ENCODE data around the gene EHMT1. TPM values are rescaled to one million over a fixed set of nuclear protein-coding genes. Genes with fewer than 3 reads are reported as not detected.

EHMT1 gene
- total RNA-seq, 1 experiment from 2014 or later, result 42.7 TPM

GRCh38 chr9:137643921-137644320, 25.1 kb downstream of the EHMT1 start:
- no peak for DNase-seq (ENCODE audit: low read depth)

- no peak for DNase-seq (ENCODE audit: low read depth)
Observed at GRCh38 chr9:137645211-137645610, 26.4 kb downstream of the EHMT1 start.

DNA sequence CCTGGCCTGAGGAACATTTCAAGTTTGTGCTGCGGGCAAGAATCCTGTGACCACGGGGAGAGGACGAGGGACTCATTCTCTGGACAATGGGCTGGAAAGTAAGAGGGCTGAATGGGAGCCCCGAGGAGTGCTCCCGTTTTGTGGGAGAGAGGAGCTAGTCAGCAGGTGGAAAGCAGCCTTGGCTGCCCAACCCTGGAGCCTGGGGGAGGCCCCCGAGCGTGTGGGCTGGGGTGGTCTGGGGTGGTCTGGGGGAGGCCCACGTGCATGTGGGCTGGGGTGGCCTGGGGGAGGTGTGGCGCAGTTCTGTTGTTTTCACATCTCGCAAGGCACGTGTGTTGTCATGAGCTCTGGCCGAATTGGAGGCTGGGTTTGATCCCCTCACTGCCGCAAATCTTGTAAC, 27.5 kb downstream of the EHMT1 start:
- DNase-seq (ENCODE audit: low read depth), result no peak

- no peak for DNase-seq (ENCODE audit: low read depth)
Observed at GRCh38 chr9:137647096-137647714, 28.4 kb downstream of the EHMT1 start.

- no peak for DNase-seq (ENCODE audit: low read depth)
Observed at GRCh38 chr9:137648396-137648795, 29.6 kb downstream of the EHMT1 start.

- no peak for DNase-seq (ENCODE audit: low read depth)
Observed at GRCh38 chr9:137649553-137649952, 30.7 kb downstream of the EHMT1 start.

DNA sequence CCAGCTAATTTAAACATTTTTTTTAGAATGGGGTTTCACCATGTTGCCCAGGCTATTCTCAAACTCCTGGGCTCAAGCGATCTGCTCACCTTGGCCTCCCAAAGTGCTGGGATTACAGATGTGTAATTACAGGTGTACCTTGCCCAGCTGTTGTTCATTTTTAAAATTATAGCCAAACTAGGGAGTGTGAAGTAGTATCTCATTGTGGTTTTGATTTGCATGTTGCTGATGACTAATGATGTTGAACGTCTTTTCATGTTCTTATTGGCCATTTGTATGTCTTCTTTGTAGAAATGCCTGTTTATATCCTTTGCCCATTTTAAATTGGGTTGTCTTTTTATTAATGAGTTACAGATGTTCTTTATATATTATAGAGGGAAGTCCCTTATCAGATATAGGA, 31.5 kb downstream of the EHMT1 start:
- no peak for DNase-seq (ENCODE audit: low read depth)

- no peak for DNase-seq (ENCODE audit: low read depth)
Observed at GRCh38 chr9:137650779-137651178, 32.0 kb downstream of the EHMT1 start.

- no peak for DNase-seq (ENCODE audit: low read depth)
Observed at GRCh38 chr9:137656416-137656815, 37.6 kb downstream of the EHMT1 start.

- no peak for DNase-seq (ENCODE audit: low read depth)
Observed at GRCh38 chr9:137657606-137658005, 38.8 kb downstream of the EHMT1 start.

GRCh38 chr9:137658781-137659180, 40.0 kb downstream of the EHMT1 start:
- DNase-seq (ENCODE audit: low read depth), result no peak

GRCh38 chr9:137660144-137660543, 41.3 kb downstream of the EHMT1 start:
- no peak for DNase-seq (ENCODE audit: low read depth)

- DNase-seq (ENCODE audit: low read depth), result no peak
Observed at GRCh38 chr9:137663584-137663983, 44.8 kb downstream of the EHMT1 start.

DNA sequence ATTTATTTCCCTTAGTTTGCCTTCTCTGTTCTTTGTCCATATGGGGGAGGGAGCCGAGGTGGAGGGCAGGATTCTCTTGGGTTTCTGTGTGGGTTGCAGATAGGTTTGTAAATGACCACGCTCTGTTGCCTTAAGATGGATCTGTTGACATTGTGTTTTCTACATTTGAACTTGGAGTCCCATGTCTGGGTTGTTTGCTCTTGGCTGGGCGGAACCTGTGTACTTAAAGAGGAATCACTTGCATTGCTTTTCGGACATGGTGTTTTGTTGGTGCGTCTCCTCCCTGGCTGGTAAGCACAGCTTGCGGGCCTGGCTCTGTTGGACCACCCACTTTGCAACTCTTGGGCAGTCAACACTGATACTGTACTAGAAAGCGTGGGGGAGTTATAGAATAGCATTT, 45.9 kb downstream of the EHMT1 start:
- no peak for DNase-seq (ENCODE audit: low read depth)

- DNase-seq (ENCODE audit: low read depth), result no peak
Observed at GRCh38 chr9:137665226-137665625, 46.4 kb downstream of the EHMT1 start.

GRCh38 chr9:137665697-137666512, 47.1 kb downstream of the EHMT1 start:
- no peak for DNase-seq (ENCODE audit: low read depth)

GRCh38 chr9:137666513-137666822, 47.7 kb downstream of the EHMT1 start:
- no peak for DNase-seq (ENCODE audit: low read depth)

DNA sequence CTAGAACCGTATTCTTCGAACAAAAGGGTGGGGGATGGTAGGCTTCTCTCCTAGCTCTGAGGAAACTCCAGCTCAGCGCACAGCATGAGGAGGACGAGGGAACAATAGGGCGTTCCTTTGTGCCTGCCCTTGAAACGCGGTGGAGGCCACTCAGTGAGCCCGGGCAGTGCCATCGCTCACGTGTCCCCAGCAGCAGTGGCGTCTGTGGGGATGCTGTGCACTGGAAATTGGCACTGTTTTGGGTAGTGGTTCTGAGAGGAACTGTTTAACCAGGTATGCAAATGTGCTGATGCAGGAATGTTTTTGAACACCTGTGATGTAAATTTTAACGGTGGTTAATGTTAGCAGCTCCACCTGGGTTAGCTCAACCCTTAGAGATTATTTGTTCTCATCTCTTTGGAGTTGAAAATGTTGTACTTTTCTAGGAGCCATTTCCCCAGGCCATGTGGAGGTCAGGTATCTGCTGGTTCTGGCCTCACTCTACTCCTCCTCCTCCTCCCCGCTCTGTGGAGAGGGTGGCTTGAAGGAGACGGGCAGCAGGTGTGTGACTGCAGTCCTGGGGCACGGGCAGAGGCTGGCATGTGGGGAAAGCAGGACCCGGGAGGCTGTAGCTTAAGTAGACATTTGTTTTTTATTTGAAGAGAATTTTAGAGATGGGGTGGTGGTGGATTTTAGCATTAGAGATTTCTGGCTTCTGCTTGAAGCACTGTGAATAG, 48.3 kb downstream of the EHMT1 start:
- DNase-seq (ENCODE audit: low read depth), result no peak

DNA sequence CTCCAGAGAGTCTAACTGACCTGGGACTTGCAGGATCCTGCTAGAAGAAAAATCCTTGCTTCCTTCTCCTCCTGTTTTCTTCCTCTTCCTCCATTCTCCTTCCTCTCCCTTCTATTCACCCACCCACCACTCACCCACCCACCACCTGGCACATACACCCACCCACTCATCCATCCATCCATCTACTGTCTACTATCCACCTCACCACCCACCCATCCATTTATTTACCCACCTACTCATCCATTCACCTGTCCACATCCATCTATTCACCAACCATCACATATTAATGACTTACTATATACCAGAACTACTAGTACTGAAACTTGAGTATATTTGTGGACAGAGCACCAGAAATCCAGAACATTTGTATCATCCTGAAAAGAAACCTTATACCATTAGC, 49.4 kb downstream of the EHMT1 start:
- DNase-seq (ENCODE audit: low read depth), result no peak

DNA sequence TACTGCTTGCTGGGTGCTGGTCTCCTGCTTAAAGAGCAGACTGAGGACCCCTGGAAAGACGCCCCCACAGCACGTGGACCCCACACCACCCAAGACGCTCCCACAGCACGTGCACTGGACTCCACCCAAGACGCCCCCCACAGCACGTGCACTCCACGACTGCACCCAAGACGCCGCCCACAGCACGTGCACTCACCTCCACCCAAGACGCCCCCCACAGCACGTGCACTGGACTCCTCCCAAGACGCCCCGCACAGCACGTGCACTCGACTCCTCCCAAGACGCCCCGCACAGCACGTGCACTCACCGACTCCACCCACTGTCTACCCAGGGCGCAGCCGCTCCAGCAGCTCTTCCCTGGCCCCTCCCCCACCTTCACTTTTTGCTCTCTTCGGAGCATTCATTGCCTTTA, 50.5 kb downstream of the EHMT1 start:
- DNase-seq (ENCODE audit: low read depth), result peak; percentile 24

- DNase-seq (ENCODE audit: low read depth), result no peak
Observed at GRCh38 chr9:137670391-137671195, 51.8 kb downstream of the EHMT1 start.

GRCh38 chr9:137671196-137671538, 52.4 kb downstream of the EHMT1 start:
- DNase-seq (ENCODE audit: low read depth), result no peak

Data from HT1080 (cell line).